ENCODE data around the gene TCF7L2. TPM values are rescaled to one million over a fixed set of nuclear protein-coding genes. Genes with fewer than 3 reads are reported as not detected.

TCF7L2 gene
- polyA plus RNA-seq, 1 donor from 2014 or later: 1.7 TPM

GRCh38 chr10:113084031-113084430 lies 134.0 kb downstream of the TCF7L2 start:
- Histone ChIP-seq H3K27ac (ENCODE audit: low read length) (no peak overlapping the region), H3K79me2 (replicated peaks; ENCODE audit: insufficient read depth, low read length) (no peaks in the 10 kb centered on the region)

GRCh38 chr10:113085776-113086175 lies 135.7 kb downstream of the TCF7L2 start:
- Histone ChIP-seq H3K27me3 (ENCODE audit: insufficient read depth, low read depth, low read length) (no peaks in the 10 kb centered on the region), H3K9me2 (ENCODE audit: insufficient read depth, low read length) (no peaks in the 10 kb centered on the region), H4K20me1 (ENCODE audit: insufficient read depth) (no peaks in the 10 kb centered on the region), H3K27ac (ENCODE audit: low read length) (no peak overlapping the region), H3K4me3 (ENCODE audit: low read length) (no peak overlapping the region), H3K9me3 (ENCODE audit: low read length) (no peaks in the 10 kb centered on the region), H3K9ac (ENCODE audit: low read length) (no peak overlapping the region), H3K4me2 (ENCODE audit: low read length) (no peak overlapping the region), H3K79me2 (replicated peaks; ENCODE audit: insufficient read depth, low read length) (no peaks in the 10 kb centered on the region), H3F3A (ENCODE audit: insufficient read depth, low read length, poor library complexity, severe bottlenecking) (no peaks in the 10 kb centered on the region), H3K36me3 (ENCODE audit: insufficient read depth, low read length) (no peaks in the 10 kb centered on the region), H2AFZ (ENCODE audit: low read depth, low read length) (no peak overlapping the region)
- TF ChIP-seq REST (IDR thresholded peaks at IDR 0.05; ENCODE audit: borderline replicate concordance) (no peak), CTCF (IDR thresholded peaks at IDR 0.05; ENCODE audit: poor library complexity, severe bottlenecking) (no peak), MXI1 (conservative IDR thresholded peaks at IDR 0.05; ENCODE audit: poor library complexity, severe bottlenecking) (no peak), EP300 (conservative IDR thresholded peaks at IDR 0.05; ENCODE audit: poor library complexity, severe bottlenecking) (no peak), POLR2AphosphoS5 (IDR thresholded peaks at IDR 0.05) (no peak), EZH2 (IDR thresholded peaks at IDR 0.05; ENCODE audit: borderline replicate concordance, insufficient read depth, low read length, poor library complexity, severe bottlenecking) (no peak)

More at GRCh38 chr10:113084031-113084430, 134.0 kb downstream of the TCF7L2 start:
- TF ChIP-seq EP300 (conservative IDR thresholded peaks at IDR 0.05; ENCODE audit: poor library complexity, severe bottlenecking) (no peak), MXI1 (conservative IDR thresholded peaks at IDR 0.05; ENCODE audit: poor library complexity, severe bottlenecking) (no peak), SMC3 (conservative IDR thresholded peaks at IDR 0.05; ENCODE audit: poor library complexity) (no peak), CTCF (IDR thresholded peaks at IDR 0.05; ENCODE audit: poor library complexity, severe bottlenecking) (no peak), RAD21 (conservative IDR thresholded peaks at IDR 0.05) (no peak), TAF1 (IDR thresholded peaks at IDR 0.05; ENCODE audit: low read depth) (no peak), POLR2AphosphoS5 (IDR thresholded peaks at IDR 0.05) (no peak), REST (IDR thresholded peaks at IDR 0.05; ENCODE audit: borderline replicate concordance) (no peak), EZH2 (IDR thresholded peaks at IDR 0.05; ENCODE audit: borderline replicate concordance, insufficient read depth, low read length, poor library complexity, severe bottlenecking) (no peak)
- no peaks in the 10 kb centered on the region for H3K27me3 ChIP-seq (ENCODE audit: insufficient read depth, low read depth, low read length)
- no peak overlapping the region for H3K4me2 ChIP-seq (ENCODE audit: low read length)
- H3K4me3 ChIP-seq (ENCODE audit: low read length): no peak overlapping the region
- no peaks in the 10 kb centered on the region for H3K9me3 ChIP-seq (ENCODE audit: low read length)
- H3K9me2 ChIP-seq (ENCODE audit: insufficient read depth, low read length): no peaks in the 10 kb centered on the region
- H3K36me3 ChIP-seq (ENCODE audit: insufficient read depth, low read length): no peaks in the 10 kb centered on the region
- H4K20me1 ChIP-seq (ENCODE audit: insufficient read depth): no peaks in the 10 kb centered on the region
- no peak overlapping the region for H3K9ac ChIP-seq (ENCODE audit: low read length)
- H2AFZ ChIP-seq (ENCODE audit: low read depth, low read length): no peak overlapping the region
- H3F3A ChIP-seq (ENCODE audit: insufficient read depth, low read length, poor library complexity, severe bottlenecking): no peaks in the 10 kb centered on the region
